ENCODE data around the gene DDX1.

GRCh38 chr2:15663802-15664201, 72.1 kb downstream of the DDX1 start:
- TF ChIP-seq, protein P1, sequence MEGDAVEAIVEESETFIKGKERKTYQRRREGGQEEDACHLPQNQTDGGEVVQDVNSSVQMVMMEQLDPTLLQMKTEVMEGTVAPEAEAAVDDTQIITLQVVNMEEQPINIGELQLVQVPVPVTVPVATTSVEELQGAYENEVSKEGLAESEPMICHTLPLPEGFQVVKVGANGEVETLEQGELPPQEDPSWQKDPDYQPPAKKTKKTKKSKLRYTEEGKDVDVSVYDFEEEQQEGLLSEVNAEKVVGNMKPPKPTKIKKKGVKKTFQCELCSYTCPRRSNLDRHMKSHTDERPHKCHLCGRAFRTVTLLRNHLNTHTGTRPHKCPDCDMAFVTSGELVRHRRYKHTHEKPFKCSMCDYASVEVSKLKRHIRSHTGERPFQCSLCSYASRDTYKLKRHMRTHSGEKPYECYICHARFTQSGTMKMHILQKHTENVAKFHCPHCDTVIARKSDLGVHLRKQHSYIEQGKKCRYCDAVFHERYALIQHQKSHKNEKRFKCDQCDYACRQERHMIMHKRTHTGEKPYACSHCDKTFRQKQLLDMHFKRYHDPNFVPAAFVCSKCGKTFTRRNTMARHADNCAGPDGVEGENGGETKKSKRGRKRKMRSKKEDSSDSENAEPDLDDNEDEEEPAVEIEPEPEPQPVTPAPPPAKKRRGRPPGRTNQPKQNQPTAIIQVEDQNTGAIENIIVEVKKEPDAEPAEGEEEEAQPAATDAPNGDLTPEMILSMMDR (IDR thresholded peaks at IDR 0.05; ENCODE audit: extremely low read depth in 1 of 2, insufficient read depth in 1 of 2, low read depth in 1 of 2, low read length in 2 of 2), result no peak
- TF ChIP-seq POLR2A (IDR thresholded peaks at IDR 0.05; ENCODE audit: low read depth, low read length), result no peak
- no peak for TF ChIP-seq POLR2AphosphoS5 (IDR thresholded peaks at IDR 0.05; ENCODE audit: insufficient read depth, low read depth, low read length)
- no peak for TF ChIP-seq JUN (IDR thresholded peaks at IDR 0.05; ENCODE audit: borderline replicate concordance, insufficient read depth, insufficient read length, low read depth)
- TF ChIP-seq MAX (IDR thresholded peaks at IDR 0.05; ENCODE audit: insufficient read depth, insufficient read length), result no peak
- no peak for TF ChIP-seq EZH2 (IDR thresholded peaks at IDR 0.05; ENCODE audit: borderline replicate concordance, low read depth, low read length, severe bottlenecking)
- TF ChIP-seq FOS (IDR thresholded peaks at IDR 0.05; ENCODE audit: borderline replicate concordance, insufficient read depth, low read length), result no peak
- TF ChIP-seq MYC (IDR thresholded peaks at IDR 0.05; ENCODE audit: low read depth, low read length), result no peak

Measured in endothelial cell of umbilical vein (primary cell).